ENCODE data around the gene SMARCA4. TPM values are rescaled to one million over a fixed set of nuclear protein-coding genes. Genes with fewer than 3 reads are reported as not detected.

The SMARCA4 gene
- total and polyA plus RNA-seq, 2 experiments from 2014 or later, result 177 to 336 TPM

DNA sequence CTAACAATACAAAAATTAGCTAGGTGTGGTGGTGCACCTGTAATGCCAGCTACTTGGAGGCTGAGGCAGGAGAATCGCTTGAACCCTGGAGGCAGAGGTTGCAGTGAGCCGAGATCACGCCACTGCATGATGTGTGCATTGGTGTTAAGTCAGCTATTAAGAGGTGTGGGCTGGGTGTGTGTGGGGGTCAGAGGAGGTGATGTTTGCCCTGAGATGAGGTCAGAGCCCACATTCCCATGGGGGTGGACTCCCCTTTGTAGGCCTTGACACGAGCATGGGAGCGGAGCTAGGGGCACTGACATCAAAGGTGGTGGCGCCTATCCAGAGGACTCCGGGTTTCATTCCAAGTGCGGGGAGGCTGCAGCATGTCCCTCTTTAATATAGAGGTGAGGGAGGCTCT lies 93.8 kb downstream of the SMARCA4 start:
- no peak for TF ChIP-seq ZNF331 (CRISPR knock-in tag; IDR thresholded peaks at IDR 0.05; ENCODE audit: low read depth)
- TF ChIP-seq EZH2phosphoT487 (IDR thresholded peaks at IDR 0.05; ENCODE audit: unreplicated experiment), result no peak
- no peak for TF ChIP-seq CREB1 (CRISPR knock-in tag; IDR thresholded peaks at IDR 0.05; ENCODE audit: low read depth)
- no peak for TF ChIP-seq NANOG (IDR thresholded peaks at IDR 0.05; ENCODE audit: borderline replicate concordance)
- TF ChIP-seq ZNF114 (CRISPR knock-in tag; IDR thresholded peaks at IDR 0.05), result no peak
- TF ChIP-seq, protein P1, sequence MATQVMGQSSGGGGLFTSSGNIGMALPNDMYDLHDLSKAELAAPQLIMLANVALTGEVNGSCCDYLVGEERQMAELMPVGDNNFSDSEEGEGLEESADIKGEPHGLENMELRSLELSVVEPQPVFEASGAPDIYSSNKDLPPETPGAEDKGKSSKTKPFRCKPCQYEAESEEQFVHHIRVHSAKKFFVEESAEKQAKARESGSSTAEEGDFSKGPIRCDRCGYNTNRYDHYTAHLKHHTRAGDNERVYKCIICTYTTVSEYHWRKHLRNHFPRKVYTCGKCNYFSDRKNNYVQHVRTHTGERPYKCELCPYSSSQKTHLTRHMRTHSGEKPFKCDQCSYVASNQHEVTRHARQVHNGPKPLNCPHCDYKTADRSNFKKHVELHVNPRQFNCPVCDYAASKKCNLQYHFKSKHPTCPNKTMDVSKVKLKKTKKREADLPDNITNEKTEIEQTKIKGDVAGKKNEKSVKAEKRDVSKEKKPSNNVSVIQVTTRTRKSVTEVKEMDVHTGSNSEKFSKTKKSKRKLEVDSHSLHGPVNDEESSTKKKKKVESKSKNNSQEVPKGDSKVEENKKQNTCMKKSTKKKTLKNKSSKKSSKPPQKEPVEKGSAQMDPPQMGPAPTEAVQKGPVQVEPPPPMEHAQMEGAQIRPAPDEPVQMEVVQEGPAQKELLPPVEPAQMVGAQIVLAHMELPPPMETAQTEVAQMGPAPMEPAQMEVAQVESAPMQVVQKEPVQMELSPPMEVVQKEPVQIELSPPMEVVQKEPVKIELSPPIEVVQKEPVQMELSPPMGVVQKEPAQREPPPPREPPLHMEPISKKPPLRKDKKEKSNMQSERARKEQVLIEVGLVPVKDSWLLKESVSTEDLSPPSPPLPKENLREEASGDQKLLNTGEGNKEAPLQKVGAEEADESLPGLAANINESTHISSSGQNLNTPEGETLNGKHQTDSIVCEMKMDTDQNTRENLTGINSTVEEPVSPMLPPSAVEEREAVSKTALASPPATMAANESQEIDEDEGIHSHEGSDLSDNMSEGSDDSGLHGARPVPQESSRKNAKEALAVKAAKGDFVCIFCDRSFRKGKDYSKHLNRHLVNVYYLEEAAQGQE (IDR thresholded peaks at IDR 0.05; ENCODE audit: unreplicated experiment), result no peak
- TF ChIP-seq EZH2 (IDR thresholded peaks at IDR 0.05; ENCODE audit: low read depth, unreplicated experiment), result no peak
- TF ChIP-seq STAT1 (IDR thresholded peaks at IDR 0.05; ENCODE audit: unreplicated experiment), result no peak
- no peak for TF ChIP-seq CTCF (conservative IDR thresholded peaks at IDR 0.05; ENCODE audit: low read depth in 2 of 2)
- TF ChIP-seq ZNF462 (CRISPR knock-in tag; IDR thresholded peaks at IDR 0.05), result no peak
- TF ChIP-seq, protein P2, sequence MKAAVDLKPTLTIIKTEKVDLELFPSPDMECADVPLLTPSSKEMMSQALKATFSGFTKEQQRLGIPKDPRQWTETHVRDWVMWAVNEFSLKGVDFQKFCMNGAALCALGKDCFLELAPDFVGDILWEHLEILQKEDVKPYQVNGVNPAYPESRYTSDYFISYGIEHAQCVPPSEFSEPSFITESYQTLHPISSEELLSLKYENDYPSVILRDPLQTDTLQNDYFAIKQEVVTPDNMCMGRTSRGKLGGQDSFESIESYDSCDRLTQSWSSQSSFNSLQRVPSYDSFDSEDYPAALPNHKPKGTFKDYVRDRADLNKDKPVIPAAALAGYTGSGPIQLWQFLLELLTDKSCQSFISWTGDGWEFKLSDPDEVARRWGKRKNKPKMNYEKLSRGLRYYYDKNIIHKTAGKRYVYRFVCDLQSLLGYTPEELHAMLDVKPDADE (IDR thresholded peaks at IDR 0.05), result no peak
- TF ChIP-seq JUNB (IDR thresholded peaks at IDR 0.05; ENCODE audit: unreplicated experiment), result no peak
- TF ChIP-seq POLR2AphosphoS5 (IDR thresholded peaks at IDR 0.05; ENCODE audit: low read depth), result no peak
- Mint-ChIP-seq H3K4me1 (no peaks in the 10 kb centered on the region), H3K27me3 (ENCODE audit: insufficient read depth, low read depth, poor library complexity) (peaks cover 14% of the 10 kb centered on the region), H3K27ac (0 out of 2 replicates have a peak overlapping the region, but pooled peaks have one; percentile 59), H3K36me3 (ENCODE audit: low read depth) (peaks cover 40% of the 10 kb centered on the region), H3K9me3 (no peaks in the 10 kb centered on the region), H3K4me3 (no peak overlapping the region)
- no peak overlapping the region for H2AFZ ChIP-seq
- no peaks in the 10 kb centered on the region for H3K27me3 ChIP-seq (ENCODE audit: insufficient read depth)
- H3K9me2 ChIP-seq (ENCODE audit: insufficient read depth), result no peaks in the 10 kb centered on the region
- H3K4me1 ChIP-seq (ENCODE audit: insufficient read depth), result no peaks in the 10 kb centered on the region
- 0 out of 2 replicates have a peak, but pooled peaks cover 2% of the 10 kb centered on the region for H3F3A ChIP-seq (replicated peaks; ENCODE audit: low read depth)
- H3K4me3 ChIP-seq, result no peak overlapping the region
- H3K36me3 ChIP-seq (ENCODE audit: insufficient read depth), result no peaks in the 10 kb centered on the region
- no peak overlapping the region for H3K4me2 ChIP-seq
- no peaks in the 10 kb centered on the region for H3K79me2 ChIP-seq (replicated peaks; ENCODE audit: insufficient read depth)
- peaks cover 16% of the 10 kb centered on the region for H4K20me1 ChIP-seq (replicated peaks; ENCODE audit: insufficient read depth)
- no peak overlapping the region; the same call in 1 of the 2 replicates for H3K27ac ChIP-seq (ENCODE audit: low read depth)
- no peak for DNase-seq (ENCODE audit: low spot score)
- no peak for ATAC-seq

All from GM23338 (cell line).